Smooth muscle cell (in vitro differentiated cells): ENCODE measurements around the gene LATS2. TPM values are rescaled to one million over a fixed set of nuclear protein-coding genes. Genes with fewer than 3 reads are reported as not detected.
"Not testable (repeated sequence)": the region's sequence is repeated elsewhere in the genome, so short reads cannot be mapped to it uniquely, and the experiment has no call there.

Source experiments
- DNase-seq: peaks from one replicate; lab custom pipeline; 2025; ENCODE audit not compliant: unreplicated experiment; lab: John Stamatoyannopoulos, UW
- H2AFZ ChIP-seq: fragments of 200-600 bp; sonication (generic); 2 replicates; pipeline ENCODE4 v1.6.0; 2016; ENCODE audit warnings: antibody characterized with exemption, low read depth, mild to moderate bottlenecking
- H3F3A ChIP-seq: fragments of 200-600 bp; sonication (generic); 2 replicates; pipeline ENCODE4 v1.6.0; 2017; ENCODE audit warnings: antibody characterized with exemption, low read depth
- H3K27ac ChIP-seq: fragments of 200-600 bp; sonication (generic); 2 replicates; pipeline ENCODE4 v1.5.1; 2016; ENCODE audit warnings: low read depth, mild to moderate bottlenecking
- H3K27me3 ChIP-seq: fragments of 200-600 bp; sonication (generic); 2 replicates; pipeline ENCODE4 v1.6.1; 2016; ENCODE audit warnings: low read depth, mild to moderate bottlenecking
- H3K36me3 ChIP-seq: fragments of 200-600 bp; sonication (generic); 2 replicates; pipeline ENCODE4 v1.5.1; 2016; ENCODE audit warnings: low read depth
- H3K4me1 ChIP-seq: fragments of 200-600 bp; sonication (generic); 2 replicates; pipeline ENCODE4 v1.5.1; 2016; ENCODE audit warnings: low read depth
- H3K4me2 ChIP-seq: fragments of 200-600 bp; sonication (generic); 2 replicates; pipeline ENCODE4 v1.6.0; 2016; ENCODE audit warnings: mild to moderate bottlenecking
- H3K4me3 ChIP-seq: fragments of 200-600 bp; sonication (generic); 2 replicates; pipeline ENCODE4 v1.5.1; 2016; ENCODE audit warnings: mild to moderate bottlenecking
- H3K79me2 ChIP-seq: fragments of 200-600 bp; sonication (generic); 2 replicates; pipeline ENCODE4 v1.6.0; 2016; ENCODE audit warnings: low read depth, mild to moderate bottlenecking
- H3K9ac ChIP-seq: fragments of 200-600 bp; sonication (generic); 2 replicates; pipeline ENCODE4 v1.6.0; 2016; ENCODE audit warnings: low read depth
- H3K9me3 ChIP-seq: fragments of 200-600 bp; sonication (generic); replicated peaks from 2 replicates; pipeline ENCODE4 v1.5.1; 2016; ENCODE audit warnings: low read depth
- H4K20me1 ChIP-seq: fragments of 200-600 bp; sonication (generic); 2 replicates; pipeline ENCODE4 v1.6.0; 2016; ENCODE audit warnings: low read depth
- WGBS: methylation state at CpG from one replicate; pipeline ENCODE4 v1.1.7; 2016; ENCODE audit warnings: low lambda C conversion rate; 5-methylcytosine and 5-hydroxymethylcytosine counted together
- polyA plus RNA-seq: library from polyadenylated mRNA; unstranded; fragments of >200 nt; fragmentation: Nextera tagmentation; extraction: Ambion mirVana; gene quantifications from 2 replicates; pipeline ENCODE4 v1.2.1, GENCODE V29; 2016
- total RNA-seq: library from RNA; depleted of rRNA; stranded (reverse); fragments of >200 nt; gene quantifications from 2 replicates; pipeline ENCODE4 v1.2.3, GENCODE V29; 2014
- TF ChIP-seq, protein P1 (sequence below): fragments of 200-600 bp; sonication (generic); IDR thresholded peaks from 2 replicates; pipeline ENCODE4 v1.5.1; 2017; ENCODE audit warnings: borderline replicate concordance, mild to moderate bottlenecking, antibody characterized with exemption; ENCODE audit not compliant: insufficient read depth, poor library complexity, severe bottlenecking

Gene LATS2
- total and polyA plus RNA-seq, 2 experiments from 2014 or later = 6.9 to 20.8 TPM

DNA sequence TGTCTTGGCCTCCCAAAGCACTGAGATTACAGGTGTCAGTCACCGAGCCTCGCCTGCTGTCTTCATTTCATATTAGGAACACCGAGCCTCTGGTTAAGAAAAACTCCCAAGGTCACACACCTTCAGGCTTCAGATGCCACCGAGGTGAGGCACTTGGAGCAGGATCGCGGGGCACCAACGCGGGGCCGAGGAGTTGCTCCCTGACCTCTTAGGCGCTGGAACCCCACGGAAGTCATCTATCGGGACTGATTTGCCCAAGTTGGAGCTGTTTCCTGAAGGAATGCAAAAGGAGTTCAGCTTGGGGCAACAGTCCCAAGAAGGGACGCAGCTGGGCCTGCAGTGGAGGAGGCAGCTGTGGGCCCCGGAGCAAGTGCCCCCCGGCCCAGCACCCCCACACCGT is 108.5 kb downstream of the LATS2 start:
- Histone ChIP-seq H3K4me1 (no peaks in the 10 kb centered on the region), H3K27me3 (no peaks in the 10 kb centered on the region), H3K9me3 (no peaks in the 10 kb centered on the region), H3K79me2 (no peaks in the 10 kb centered on the region), H3F3A (no peaks in the 10 kb centered on the region), H3K9ac (no peak overlapping the region), H4K20me1 (no peaks in the 10 kb centered on the region), H2AFZ (no peak overlapping the region), H3K4me2 (no peak overlapping the region), H3K4me3 (no peak overlapping the region), H3K27ac (no peak overlapping the region), H3K36me3 (no peaks in the 10 kb centered on the region)
- TF ChIP-seq, protein P1, sequence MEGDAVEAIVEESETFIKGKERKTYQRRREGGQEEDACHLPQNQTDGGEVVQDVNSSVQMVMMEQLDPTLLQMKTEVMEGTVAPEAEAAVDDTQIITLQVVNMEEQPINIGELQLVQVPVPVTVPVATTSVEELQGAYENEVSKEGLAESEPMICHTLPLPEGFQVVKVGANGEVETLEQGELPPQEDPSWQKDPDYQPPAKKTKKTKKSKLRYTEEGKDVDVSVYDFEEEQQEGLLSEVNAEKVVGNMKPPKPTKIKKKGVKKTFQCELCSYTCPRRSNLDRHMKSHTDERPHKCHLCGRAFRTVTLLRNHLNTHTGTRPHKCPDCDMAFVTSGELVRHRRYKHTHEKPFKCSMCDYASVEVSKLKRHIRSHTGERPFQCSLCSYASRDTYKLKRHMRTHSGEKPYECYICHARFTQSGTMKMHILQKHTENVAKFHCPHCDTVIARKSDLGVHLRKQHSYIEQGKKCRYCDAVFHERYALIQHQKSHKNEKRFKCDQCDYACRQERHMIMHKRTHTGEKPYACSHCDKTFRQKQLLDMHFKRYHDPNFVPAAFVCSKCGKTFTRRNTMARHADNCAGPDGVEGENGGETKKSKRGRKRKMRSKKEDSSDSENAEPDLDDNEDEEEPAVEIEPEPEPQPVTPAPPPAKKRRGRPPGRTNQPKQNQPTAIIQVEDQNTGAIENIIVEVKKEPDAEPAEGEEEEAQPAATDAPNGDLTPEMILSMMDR = no peak
- DNase-seq = no peak
- WGBS = 91% methylated on average over 16 of the region's 16 CpGs

DNA sequence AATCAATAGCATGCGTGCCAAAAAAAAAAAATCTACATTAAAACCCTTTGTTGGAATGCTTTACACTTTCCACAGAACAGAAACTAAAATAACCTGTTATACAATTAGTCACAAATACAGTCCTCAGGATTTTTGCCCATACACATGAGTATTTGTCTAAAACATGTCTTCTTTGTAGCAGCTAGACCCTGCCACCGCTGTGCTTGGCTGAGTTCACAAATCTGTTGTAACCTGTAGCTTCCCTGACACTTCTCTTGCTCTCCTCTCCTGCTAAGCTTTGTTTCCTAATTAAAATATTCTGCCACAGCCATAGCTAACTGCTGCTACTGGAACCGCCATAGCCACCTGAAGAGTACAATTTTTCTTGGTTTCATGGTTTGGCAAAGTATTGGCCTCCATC is 113.4 kb downstream of the LATS2 start:
- H3K4me1 ChIP-seq, H3F3A ChIP-seq, H3K36me3 ChIP-seq, H3K4me3 ChIP-seq, H3K27ac ChIP-seq, H3K79me2 ChIP-seq, H3K4me2 ChIP-seq, DNase-seq, H4K20me1 ChIP-seq, H2AFZ ChIP-seq, H3K9ac ChIP-seq, H3K9me3 ChIP-seq: not testable (repeated sequence)
- WGBS = 95% methylated on average over 3 of the region's 3 CpGs
- peaks cover 16% of the 10 kb centered on the region for H3K27me3 ChIP-seq

DNA sequence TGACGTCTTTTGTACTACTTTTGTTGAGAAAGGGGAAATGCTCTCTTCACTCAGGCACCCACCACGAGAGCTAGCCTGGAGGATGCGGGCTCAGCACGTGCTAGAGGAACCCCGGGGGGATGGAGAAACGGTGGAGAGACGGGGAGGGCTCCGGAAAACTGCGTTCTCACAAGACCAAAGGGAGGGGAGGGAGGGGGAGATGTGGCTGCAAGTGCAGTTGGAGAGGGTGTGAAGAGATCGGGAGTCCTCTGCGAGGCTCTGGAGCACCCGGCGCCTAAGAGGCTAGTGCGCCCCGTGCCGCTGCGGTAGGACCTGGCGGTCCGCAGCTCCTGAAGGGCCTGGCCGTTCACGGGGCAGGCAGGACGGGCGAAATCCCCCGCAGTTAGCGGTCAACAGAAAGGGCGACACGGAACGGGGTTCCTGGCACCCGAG is 115.4 kb downstream of the LATS2 start:
- no peak overlapping the region for H3K9ac ChIP-seq

DNA sequence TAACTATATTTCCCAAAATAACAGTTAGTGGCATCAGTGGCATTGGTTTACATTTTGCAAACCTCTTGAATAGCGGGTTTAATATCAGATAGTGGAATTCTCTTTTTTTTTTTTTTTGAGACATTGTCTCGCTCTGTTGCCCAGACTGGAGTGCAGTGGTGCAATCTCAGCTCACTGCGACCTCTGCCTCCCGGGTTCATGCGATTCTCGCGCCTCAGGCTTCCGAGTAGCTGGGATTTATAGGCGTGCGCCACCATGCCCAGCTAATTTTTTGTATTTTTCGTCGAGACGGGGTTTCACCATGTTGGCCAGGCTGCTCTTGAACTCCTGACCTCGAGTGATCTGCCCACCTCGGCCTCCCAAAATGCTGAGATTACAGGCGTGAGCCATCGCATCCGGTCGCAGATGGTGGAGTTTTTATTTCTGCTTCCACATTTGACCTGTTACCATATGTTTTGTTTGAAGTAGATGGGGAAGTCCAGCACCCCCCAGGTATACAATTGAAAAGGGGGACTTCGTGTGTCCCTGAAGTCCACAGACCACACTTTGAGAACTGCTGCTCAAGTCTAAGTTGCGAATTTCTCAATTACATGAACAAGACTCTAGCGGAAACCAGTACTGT is 118.3 kb downstream of the LATS2 start:
- H3K4me2 ChIP-seq = peak overlapping the region; percentile 16
- H3F3A ChIP-seq = no peaks in the 10 kb centered on the region
- H3K27me3 ChIP-seq = peaks cover 16% of the 10 kb centered on the region
- peak overlapping the region; percentile 80 for H3K9ac ChIP-seq
- no peaks in the 10 kb centered on the region for H3K79me2 ChIP-seq
- peak overlapping the region; percentile 85 for H3K27ac ChIP-seq
- H3K4me1 ChIP-seq = no peaks in the 10 kb centered on the region
- TF ChIP-seq, protein P1 = no peak
- no peaks in the 10 kb centered on the region for H3K9me3 ChIP-seq
- no peak for DNase-seq
- H4K20me1 ChIP-seq = no peaks in the 10 kb centered on the region
- no peaks in the 10 kb centered on the region for H3K36me3 ChIP-seq
- peak overlapping the region; percentile 17 for H2AFZ ChIP-seq
- 80% methylated on average over 22 of the region's 22 CpGs for WGBS
- no peak overlapping the region for H3K4me3 ChIP-seq

More for the DNA sequence above, 115.4 kb downstream of the LATS2 start:
- peak overlapping the region; percentile 33 for H2AFZ ChIP-seq
- no peak overlapping the region for H3K27ac ChIP-seq
- no peaks in the 10 kb centered on the region for H3K9me3 ChIP-seq
- no peaks in the 10 kb centered on the region for H3F3A ChIP-seq
- peaks cover 16% of the 10 kb centered on the region for H3K27me3 ChIP-seq
- peak overlapping the region; percentile 37 for H3K4me3 ChIP-seq
- no peaks in the 10 kb centered on the region for H3K36me3 ChIP-seq
- H4K20me1 ChIP-seq = no peaks in the 10 kb centered on the region
- DNase-seq = no peak
- no peaks in the 10 kb centered on the region for H3K79me2 ChIP-seq
- H3K4me2 ChIP-seq = peak overlapping the region; percentile 76
- WGBS = 14% methylated on average over 27 of the region's 29 CpGs
- no peaks in the 10 kb centered on the region for H3K4me1 ChIP-seq
- TF ChIP-seq, protein P1 = no peak

DNA sequence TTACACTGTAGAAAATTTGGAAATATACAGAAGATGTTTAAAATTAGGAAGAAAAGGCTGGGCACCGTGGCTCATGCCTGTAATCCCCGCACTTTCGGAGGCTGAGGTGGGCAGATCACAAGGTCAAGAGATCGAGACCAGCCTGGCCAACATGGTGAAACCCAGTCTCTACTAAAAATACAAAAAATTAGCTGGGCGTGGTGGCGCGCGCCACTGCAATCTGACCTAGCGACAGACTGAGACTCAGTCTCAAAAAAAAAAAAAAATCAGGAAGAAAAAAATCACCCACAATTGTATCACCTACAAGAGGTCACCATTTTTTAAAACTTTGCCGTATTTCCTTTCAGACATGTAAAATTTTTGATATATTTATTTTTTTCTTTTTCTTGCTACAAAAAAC is 120.9 kb downstream of the LATS2 start:
- over 99% methylated on average over 10 of the region's 10 CpGs for WGBS
- not testable (repeated sequence) for H3K4me3 ChIP-seq, H3K36me3 ChIP-seq, H3K9me3 ChIP-seq, DNase-seq, H2AFZ ChIP-seq, H3K27me3 ChIP-seq, H3F3A ChIP-seq, H3K4me1 ChIP-seq, H3K9ac ChIP-seq, H4K20me1 ChIP-seq, H3K4me2 ChIP-seq, H3K79me2 ChIP-seq
- H3K27ac ChIP-seq = peak overlapping the region; percentile 27
